Measurements from ENCODE around the gene DNAAF5.

- TF ChIP-seq, protein P1, sequence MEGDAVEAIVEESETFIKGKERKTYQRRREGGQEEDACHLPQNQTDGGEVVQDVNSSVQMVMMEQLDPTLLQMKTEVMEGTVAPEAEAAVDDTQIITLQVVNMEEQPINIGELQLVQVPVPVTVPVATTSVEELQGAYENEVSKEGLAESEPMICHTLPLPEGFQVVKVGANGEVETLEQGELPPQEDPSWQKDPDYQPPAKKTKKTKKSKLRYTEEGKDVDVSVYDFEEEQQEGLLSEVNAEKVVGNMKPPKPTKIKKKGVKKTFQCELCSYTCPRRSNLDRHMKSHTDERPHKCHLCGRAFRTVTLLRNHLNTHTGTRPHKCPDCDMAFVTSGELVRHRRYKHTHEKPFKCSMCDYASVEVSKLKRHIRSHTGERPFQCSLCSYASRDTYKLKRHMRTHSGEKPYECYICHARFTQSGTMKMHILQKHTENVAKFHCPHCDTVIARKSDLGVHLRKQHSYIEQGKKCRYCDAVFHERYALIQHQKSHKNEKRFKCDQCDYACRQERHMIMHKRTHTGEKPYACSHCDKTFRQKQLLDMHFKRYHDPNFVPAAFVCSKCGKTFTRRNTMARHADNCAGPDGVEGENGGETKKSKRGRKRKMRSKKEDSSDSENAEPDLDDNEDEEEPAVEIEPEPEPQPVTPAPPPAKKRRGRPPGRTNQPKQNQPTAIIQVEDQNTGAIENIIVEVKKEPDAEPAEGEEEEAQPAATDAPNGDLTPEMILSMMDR (conservative IDR thresholded peaks at IDR 0.05; ENCODE audit: low read length), result peak; percentile 53
- no peak for TF ChIP-seq EZH2phosphoT487 (IDR thresholded peaks at IDR 0.05; ENCODE audit: borderline replicate concordance)
These were observed 91.7 kb downstream of the DNAAF5 start for GRCh38 chr7:818031-818699.
